Keratinocyte (primary cell): ENCODE results near the gene HDAC3.

Source experiments
- EZH2 ChIP-seq: IDR thresholded peaks from one replicate; pipeline ENCODE4 v1.6.1; 2012; ENCODE audit warnings: inconsistent platforms, mild to moderate bottlenecking, low read length, moderate library complexity
- TF ChIP-seq, protein P1 (sequence below), 3 experiments: IDR thresholded peaks in 1 of 3; conservative IDR thresholded peaks in 1 of 3; optimal IDR thresholded peaks in 1 of 3; 2 replicates in 2 of 3; 3 replicates in 1 of 3; pipeline versions ENCODE3 to v1.5.1; 2011; ENCODE audit warnings: low read length in 3 of 3, mild to moderate bottlenecking in 3 of 3, moderate library complexity in 2 of 3, control low read depth in 1 of 3, inconsistent platforms in 1 of 3; ENCODE audit not compliant: insufficient read depth in 2 of 3; ENCODE audit errors: extremely low read depth in 1 of 3

GRCh38 chr5:141608046-141608445, 28.6 kb downstream of the HDAC3 start:
- TF ChIP-seq, protein P1, sequence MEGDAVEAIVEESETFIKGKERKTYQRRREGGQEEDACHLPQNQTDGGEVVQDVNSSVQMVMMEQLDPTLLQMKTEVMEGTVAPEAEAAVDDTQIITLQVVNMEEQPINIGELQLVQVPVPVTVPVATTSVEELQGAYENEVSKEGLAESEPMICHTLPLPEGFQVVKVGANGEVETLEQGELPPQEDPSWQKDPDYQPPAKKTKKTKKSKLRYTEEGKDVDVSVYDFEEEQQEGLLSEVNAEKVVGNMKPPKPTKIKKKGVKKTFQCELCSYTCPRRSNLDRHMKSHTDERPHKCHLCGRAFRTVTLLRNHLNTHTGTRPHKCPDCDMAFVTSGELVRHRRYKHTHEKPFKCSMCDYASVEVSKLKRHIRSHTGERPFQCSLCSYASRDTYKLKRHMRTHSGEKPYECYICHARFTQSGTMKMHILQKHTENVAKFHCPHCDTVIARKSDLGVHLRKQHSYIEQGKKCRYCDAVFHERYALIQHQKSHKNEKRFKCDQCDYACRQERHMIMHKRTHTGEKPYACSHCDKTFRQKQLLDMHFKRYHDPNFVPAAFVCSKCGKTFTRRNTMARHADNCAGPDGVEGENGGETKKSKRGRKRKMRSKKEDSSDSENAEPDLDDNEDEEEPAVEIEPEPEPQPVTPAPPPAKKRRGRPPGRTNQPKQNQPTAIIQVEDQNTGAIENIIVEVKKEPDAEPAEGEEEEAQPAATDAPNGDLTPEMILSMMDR (optimal IDR thresholded peaks at IDR 0.05 in 1 of 3, IDR thresholded peaks at IDR 0.05 in 1 of 3, conservative IDR thresholded peaks at IDR 0.05 in 1 of 3; ENCODE audit: extremely low read depth in 1 of 3, insufficient read depth in 2 of 3, low read length in 3 of 3), result no peak
- no peak for TF ChIP-seq EZH2
